GM10266 (cell line): ENCODE results near the gene CORO2B.

Experiments used
- DNase-seq: peaks from one replicate; pipeline ENCODE4 v3.0.0; 2012; ENCODE audit errors: extremely low spot score
- TF ChIP-seq, protein P1 (sequence below): IDR thresholded peaks from 2 replicates; pipeline ENCODE4 v1.5.1; 2012; ENCODE audit warnings: mild to moderate bottlenecking, low read depth; ENCODE audit not compliant: control insufficient read depth, insufficient read depth; ENCODE audit errors: missing control alignments

CORO2B gene

GRCh38 chr15:68593341-68593740, 14.5 kb downstream of the CORO2B start:
- TF ChIP-seq, protein P1, sequence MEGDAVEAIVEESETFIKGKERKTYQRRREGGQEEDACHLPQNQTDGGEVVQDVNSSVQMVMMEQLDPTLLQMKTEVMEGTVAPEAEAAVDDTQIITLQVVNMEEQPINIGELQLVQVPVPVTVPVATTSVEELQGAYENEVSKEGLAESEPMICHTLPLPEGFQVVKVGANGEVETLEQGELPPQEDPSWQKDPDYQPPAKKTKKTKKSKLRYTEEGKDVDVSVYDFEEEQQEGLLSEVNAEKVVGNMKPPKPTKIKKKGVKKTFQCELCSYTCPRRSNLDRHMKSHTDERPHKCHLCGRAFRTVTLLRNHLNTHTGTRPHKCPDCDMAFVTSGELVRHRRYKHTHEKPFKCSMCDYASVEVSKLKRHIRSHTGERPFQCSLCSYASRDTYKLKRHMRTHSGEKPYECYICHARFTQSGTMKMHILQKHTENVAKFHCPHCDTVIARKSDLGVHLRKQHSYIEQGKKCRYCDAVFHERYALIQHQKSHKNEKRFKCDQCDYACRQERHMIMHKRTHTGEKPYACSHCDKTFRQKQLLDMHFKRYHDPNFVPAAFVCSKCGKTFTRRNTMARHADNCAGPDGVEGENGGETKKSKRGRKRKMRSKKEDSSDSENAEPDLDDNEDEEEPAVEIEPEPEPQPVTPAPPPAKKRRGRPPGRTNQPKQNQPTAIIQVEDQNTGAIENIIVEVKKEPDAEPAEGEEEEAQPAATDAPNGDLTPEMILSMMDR = no peak
- no peak for DNase-seq

GRCh38 chr15:68593828-68594532, 15.2 kb downstream of the CORO2B start:
- TF ChIP-seq, protein P1 = no peak
- no peak for DNase-seq

GRCh38 chr15:68594533-68595259, 15.9 kb downstream of the CORO2B start:
- TF ChIP-seq, protein P1 = no peak
- DNase-seq = no peak

DNA sequence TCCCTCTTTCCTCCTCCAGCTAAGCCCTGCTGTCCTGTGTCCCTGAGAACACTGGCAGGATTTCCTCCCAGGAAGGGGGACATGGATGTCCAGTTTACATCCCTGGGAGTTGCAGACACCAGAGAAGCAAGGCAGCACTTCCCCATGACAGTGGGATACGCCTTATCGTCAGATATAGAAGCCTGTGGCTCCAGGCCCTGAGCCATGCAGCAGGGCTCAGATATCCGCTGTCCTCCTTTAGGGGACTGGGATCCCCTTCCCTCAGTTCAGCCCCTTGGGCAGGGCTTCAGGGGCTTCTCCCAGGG, 16.4 kb downstream of the CORO2B start:
- DNase-seq = no peak
- TF ChIP-seq, protein P1 = no peak

DNA sequence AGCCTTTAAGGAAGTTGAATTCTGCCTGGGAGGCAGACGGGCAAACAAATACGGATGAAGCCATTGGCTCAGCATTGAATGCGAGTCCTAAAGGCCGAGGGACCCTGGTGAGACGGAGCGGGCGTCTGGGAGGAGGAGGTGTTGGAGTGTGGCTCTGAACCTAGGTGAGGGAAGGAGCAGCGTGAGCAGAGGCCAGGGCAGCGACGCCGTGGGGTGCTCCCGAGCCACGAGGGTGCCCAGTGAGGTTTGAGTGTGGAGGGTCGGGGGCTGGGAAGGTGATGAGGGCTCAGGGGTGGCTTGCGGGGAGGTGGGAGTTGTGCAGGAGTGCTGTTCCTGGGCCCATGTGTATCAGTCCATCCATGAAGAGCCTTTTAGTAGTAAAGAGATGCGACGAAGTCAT, 17.0 kb downstream of the CORO2B start:
- DNase-seq = no peak
- TF ChIP-seq, protein P1 = no peak

GRCh38 chr15:68596691-68597090, 17.9 kb downstream of the CORO2B start:
- no peak for DNase-seq
- TF ChIP-seq, protein P1 = no peak

GRCh38 chr15:68597581-68597980, 18.8 kb downstream of the CORO2B start:
- DNase-seq = no peak
- TF ChIP-seq, protein P1 = no peak
